ENCODE measurements around the gene GRK5.

DNA sequence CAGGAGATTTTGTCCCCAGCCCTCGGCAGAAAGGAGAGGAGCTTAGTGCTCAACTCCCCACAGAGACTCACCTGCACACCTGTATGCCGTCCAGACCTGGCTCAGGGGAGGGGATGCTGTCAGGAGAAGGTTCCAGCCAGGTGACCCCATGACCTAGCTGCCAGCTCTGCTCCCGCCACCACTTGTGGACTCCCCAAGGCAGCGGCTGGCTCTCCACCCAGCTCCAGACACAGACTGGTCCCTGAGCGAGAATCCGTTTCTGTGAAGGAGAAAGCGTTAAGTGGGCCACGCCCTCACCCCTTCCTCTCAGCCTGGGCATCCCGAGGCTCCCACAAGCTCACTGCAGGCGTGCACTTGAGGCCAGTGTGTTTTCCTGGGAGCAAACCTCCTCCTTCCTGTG lies 258.7 kb downstream of the GRK5 start:
- TF ChIP-seq GATA2 (IDR thresholded peaks at IDR 0.05; ENCODE audit: low read depth, low read length) (no peak), GATA3 (IDR thresholded peaks at IDR 0.05; ENCODE audit: low read depth, low read length) (no peak)

Measured in SH-SY5Y (cell line).